ENCODE measurements around the gene CHPF. TPM values are rescaled to one million over a fixed set of nuclear protein-coding genes. Genes with fewer than 3 reads are reported as not detected.

The CHPF gene
- total and polyA plus RNA-seq, 2 experiments from 2014 or later, result 180 to 315 TPM

- no peaks in the 10 kb centered on the region for H3K79me2 ChIP-seq
- H3K4me2 ChIP-seq, result peak overlapping the region; percentile 90
- H3K4me1 ChIP-seq (ENCODE audit: insufficient read depth), result peaks cover 33% of the 10 kb centered on the region
- H3K27me3 ChIP-seq, result peaks cover 23% of the 10 kb centered on the region
- TF ChIP-seq CTCF (IDR thresholded peaks at IDR 0.05; ENCODE audit: poor library complexity), result no peak
- TF ChIP-seq EZH2 (IDR thresholded peaks at IDR 0.05; ENCODE audit: borderline replicate concordance), result no peak
- no peak for TF ChIP-seq EZH2phosphoT487 (IDR thresholded peaks at IDR 0.05; ENCODE audit: low read depth, severe bottlenecking, unreplicated experiment)
- no peak overlapping the region for H3K4me3 ChIP-seq
- no peaks in the 10 kb centered on the region for H3K9me2 ChIP-seq (replicated peaks; ENCODE audit: insufficient read depth)
- no peaks in the 10 kb centered on the region for H4K20me1 ChIP-seq (ENCODE audit: insufficient read depth, poor library complexity, severe bottlenecking)
- DNase-seq (ENCODE audit: low spot score), result no peak
- H3K36me3 ChIP-seq (replicated peaks; ENCODE audit: insufficient read depth, low read depth), result no peaks in the 10 kb centered on the region
- H2AFZ ChIP-seq, result no peak overlapping the region
- 4% methylated on average over 4 of the region's 14 CpGs for WGBS (ENCODE audit: low lambda C conversion rate, missing lambda C conversion rate)
- H3K9me3 ChIP-seq (ENCODE audit: low read depth), result no peaks in the 10 kb centered on the region
- H3K27ac ChIP-seq, result no peak overlapping the region
These were observed 34.4 kb downstream of the CHPF start for GRCh38 chr2:219508971-219509779.

DNA sequence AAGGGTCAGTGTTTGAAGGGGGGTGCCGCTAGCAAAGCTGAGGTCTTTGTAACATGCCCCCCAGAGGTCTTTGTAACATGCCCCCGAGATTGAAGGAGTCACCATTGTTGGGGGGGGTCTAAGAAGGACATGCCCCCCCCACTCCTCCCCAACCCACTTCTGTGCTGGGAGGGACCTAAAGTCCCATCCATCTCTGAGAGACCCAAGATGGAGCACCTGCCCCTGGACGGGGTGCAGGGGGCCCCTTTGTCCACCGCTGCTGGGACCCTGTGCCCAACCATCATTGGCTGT is 35.2 kb downstream of the CHPF start:
- H3K9me3 ChIP-seq (ENCODE audit: low read depth), result no peaks in the 10 kb centered on the region
- no peak for DNase-seq (ENCODE audit: low spot score)
- H4K20me1 ChIP-seq (ENCODE audit: insufficient read depth, poor library complexity, severe bottlenecking), result no peaks in the 10 kb centered on the region
- no peaks in the 10 kb centered on the region for H3K36me3 ChIP-seq (replicated peaks; ENCODE audit: insufficient read depth, low read depth)
- H3K4me2 ChIP-seq, result peak overlapping the region; percentile 90
- no peaks in the 10 kb centered on the region for H3K9me2 ChIP-seq (replicated peaks; ENCODE audit: insufficient read depth)
- no peak overlapping the region for H3K27ac ChIP-seq
- no peak overlapping the region for H3K4me3 ChIP-seq
- 62% methylated on average over 2 of the region's 4 CpGs for WGBS (ENCODE audit: low lambda C conversion rate, missing lambda C conversion rate)
- no peaks in the 10 kb centered on the region for H3K79me2 ChIP-seq
- peaks cover 29% of the 10 kb centered on the region for H3K4me1 ChIP-seq (ENCODE audit: insufficient read depth)
- no peak overlapping the region for H2AFZ ChIP-seq
- H3K27me3 ChIP-seq, result peaks cover 15% of the 10 kb centered on the region
- TF ChIP-seq CTCF (IDR thresholded peaks at IDR 0.05; ENCODE audit: poor library complexity) (no peak), EZH2phosphoT487 (IDR thresholded peaks at IDR 0.05; ENCODE audit: low read depth, severe bottlenecking, unreplicated experiment) (no peak), EZH2 (IDR thresholded peaks at IDR 0.05; ENCODE audit: borderline replicate concordance) (no peak)

GRCh38 chr2:219507581-219508443 is 35.8 kb downstream of the CHPF start:
- no peaks in the 10 kb centered on the region for H3K79me2 ChIP-seq
- no peaks in the 10 kb centered on the region for H3K36me3 ChIP-seq (replicated peaks; ENCODE audit: insufficient read depth, low read depth)
- peaks cover 10% of the 10 kb centered on the region for H3K27me3 ChIP-seq
- WGBS (ENCODE audit: low lambda C conversion rate, missing lambda C conversion rate), result 70% methylated on average over 7 of the region's 8 CpGs
- H3K4me1 ChIP-seq (ENCODE audit: insufficient read depth), result peaks cover 29% of the 10 kb centered on the region
- H3K4me2 ChIP-seq, result no peak overlapping the region
- no peak for DNase-seq (ENCODE audit: low spot score)
- H3K27ac ChIP-seq, result no peak overlapping the region
- H3K9me2 ChIP-seq (replicated peaks; ENCODE audit: insufficient read depth), result no peaks in the 10 kb centered on the region
- H3K4me3 ChIP-seq, result no peak overlapping the region
- H3K9me3 ChIP-seq (ENCODE audit: low read depth), result no peaks in the 10 kb centered on the region
- H4K20me1 ChIP-seq (ENCODE audit: insufficient read depth, poor library complexity, severe bottlenecking), result no peaks in the 10 kb centered on the region
- no peak overlapping the region for H2AFZ ChIP-seq
- TF ChIP-seq CTCF (IDR thresholded peaks at IDR 0.05; ENCODE audit: poor library complexity), result no peak
- TF ChIP-seq EZH2 (IDR thresholded peaks at IDR 0.05; ENCODE audit: borderline replicate concordance), result no peak
- TF ChIP-seq EZH2phosphoT487 (IDR thresholded peaks at IDR 0.05; ENCODE audit: low read depth, severe bottlenecking, unreplicated experiment), result no peak

All from hepatocyte (in vitro differentiated cells).